Measurements from ENCODE around the gene CD47.

- TF ChIP-seq CTCF (IDR thresholded peaks at IDR 0.05; ENCODE audit: low read depth, low read length) = no peak
- no peak for TF ChIP-seq EZH2phosphoT487 (IDR thresholded peaks at IDR 0.05; ENCODE audit: low read depth)
Observed at GRCh38 chr3:108088146-108088545, 2.7 kb downstream of the CD47 start.

Measured in OCI-LY3 (cell line).